ENCODE data around the gene TCEAL2.
"Not testable (repeated sequence)": the region's sequence is repeated elsewhere in the genome, so short reads cannot be mapped to it uniquely, and the experiment has no call there.

TCEAL2 gene

DNA sequence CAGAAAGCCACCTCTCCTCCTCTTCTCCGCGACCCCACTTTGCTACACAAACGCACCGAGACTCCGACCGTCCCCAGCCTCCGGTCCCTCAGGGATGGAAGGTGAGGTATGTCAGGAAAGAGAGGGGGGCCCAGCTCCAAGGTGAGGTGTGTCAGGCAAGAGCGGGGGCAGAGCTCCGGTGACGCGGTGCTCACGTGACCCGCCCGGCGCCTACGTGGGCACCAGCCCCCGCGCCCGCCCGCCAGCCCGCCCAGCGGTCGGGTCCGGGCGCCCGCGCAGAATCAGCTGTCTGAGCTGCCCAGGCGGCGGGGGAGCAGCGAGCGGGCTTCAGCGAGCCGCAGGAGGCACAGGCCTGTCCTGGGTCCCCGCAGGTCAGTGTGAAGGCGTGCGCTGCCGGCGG lies at the start of gene TCEAL2:
Gene TCEAL2 (plus strand): TSS at position 244 of the 400 bp plus-strand sequence. CDS start 1,152 bp downstream, outside the sequence.
- DNase-seq (ENCODE audit: low read depth in 2 of 2), result not testable (repeated sequence)

DNA sequence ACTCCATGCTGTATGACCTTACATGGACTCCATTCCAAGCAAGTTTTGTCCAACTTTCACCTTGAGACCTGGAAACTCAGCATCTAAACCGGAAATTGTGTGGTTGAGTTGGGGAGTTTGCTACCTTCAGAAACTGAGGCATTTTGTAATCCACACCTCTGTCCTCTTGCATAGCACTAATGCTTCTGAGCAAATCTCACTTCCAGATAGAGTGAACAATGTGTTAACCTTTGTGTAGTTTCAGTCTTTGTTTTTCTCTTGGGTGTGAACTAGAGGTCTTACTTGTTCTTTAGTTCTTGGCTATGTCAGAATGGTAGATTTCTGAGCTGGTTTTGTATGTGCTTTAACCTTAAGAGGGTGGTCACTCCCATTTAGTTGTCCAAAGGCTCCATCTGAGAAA lies 48.1 kb upstream of the TCEAL2 start:
- DNase-seq (ENCODE audit: low read depth in 2 of 2), result no peak

DNA sequence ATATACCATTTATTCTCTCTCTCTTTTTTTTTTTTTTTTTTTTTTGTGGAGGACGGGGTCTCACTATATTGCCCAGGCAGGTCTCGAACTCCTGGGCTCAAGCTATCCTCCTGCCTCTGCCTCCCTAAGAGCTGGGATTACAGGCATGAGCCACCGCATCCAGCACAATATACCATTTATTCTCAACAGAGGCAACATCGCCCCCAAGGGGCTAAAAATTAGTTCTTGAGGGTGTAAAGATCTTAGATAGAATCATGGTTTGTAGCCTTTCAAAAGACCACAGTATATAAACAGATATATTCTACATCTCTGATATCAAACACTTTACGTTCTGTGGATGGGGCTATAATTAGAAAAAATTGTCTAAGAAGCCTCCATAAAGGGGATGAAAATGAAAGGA lies 39.8 kb upstream of the TCEAL2 start:
- DNase-seq (ENCODE audit: low read depth in 2 of 2), result no peak

DNA sequence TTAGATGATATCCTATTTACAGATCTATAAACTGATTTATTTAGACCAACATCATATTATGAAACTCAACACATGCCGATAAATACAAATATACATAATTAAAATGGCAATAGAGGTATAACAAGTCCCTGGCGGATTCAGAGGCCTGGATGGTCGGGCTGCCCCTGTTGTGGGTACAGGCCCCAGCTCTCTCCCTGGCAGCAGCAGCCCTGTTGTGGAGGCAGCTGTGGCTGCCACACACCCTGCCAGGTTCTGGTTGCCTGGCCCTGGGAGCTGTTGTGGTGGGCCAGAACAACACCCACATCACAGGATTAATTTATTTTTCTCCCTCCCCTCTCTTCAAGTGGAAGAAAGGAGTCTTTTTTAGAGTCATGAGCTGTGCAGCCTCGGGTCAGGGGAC lies 12.1 kb upstream of the TCEAL2 start:
- DNase-seq (ENCODE audit: low read depth in 2 of 2), result no peak

DNA sequence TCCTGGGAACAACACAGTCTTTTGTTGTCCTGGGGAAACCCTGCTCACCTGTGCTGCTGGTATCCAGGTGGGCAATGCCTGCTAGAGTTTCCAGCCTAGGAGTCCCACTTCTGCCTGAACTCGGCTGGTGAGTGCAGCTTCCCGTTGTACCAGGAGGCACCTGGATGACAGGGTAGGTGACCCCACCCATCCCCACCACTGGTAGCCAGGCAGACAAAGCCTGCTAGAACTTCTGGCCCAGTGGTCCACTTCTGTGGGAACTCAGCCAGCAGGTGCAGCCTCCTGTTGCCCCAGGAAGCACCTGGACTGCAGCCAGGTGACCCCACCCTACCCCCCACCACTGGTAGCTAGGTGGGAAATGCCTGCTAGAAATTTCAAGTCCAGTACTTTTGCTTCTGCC lies 9.7 kb upstream of the TCEAL2 start:
- DNase-seq (ENCODE audit: low read depth in 2 of 2), result no peak

DNA sequence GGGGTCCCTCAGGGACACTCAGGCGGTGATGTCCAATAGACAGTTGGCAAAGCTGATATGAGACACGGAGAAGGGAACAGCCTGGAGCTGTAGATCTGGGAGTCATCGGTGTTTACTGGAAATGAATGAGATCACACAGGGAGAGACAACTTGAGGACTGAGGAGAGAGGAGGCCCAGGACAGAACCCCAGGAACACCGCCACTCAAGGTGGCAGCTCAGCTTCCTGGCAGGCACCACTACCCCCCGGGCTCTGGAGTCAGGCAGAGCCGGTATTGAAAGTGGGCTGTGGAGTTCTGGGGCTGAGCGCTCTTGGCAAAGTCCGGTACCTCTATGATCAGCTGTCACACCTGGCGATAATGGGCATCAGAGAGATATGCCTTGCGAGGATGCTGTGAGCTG lies 465 bp upstream of the TCEAL2 start:
- DNase-seq (ENCODE audit: low read depth in 2 of 2), result not testable (repeated sequence)

DNA sequence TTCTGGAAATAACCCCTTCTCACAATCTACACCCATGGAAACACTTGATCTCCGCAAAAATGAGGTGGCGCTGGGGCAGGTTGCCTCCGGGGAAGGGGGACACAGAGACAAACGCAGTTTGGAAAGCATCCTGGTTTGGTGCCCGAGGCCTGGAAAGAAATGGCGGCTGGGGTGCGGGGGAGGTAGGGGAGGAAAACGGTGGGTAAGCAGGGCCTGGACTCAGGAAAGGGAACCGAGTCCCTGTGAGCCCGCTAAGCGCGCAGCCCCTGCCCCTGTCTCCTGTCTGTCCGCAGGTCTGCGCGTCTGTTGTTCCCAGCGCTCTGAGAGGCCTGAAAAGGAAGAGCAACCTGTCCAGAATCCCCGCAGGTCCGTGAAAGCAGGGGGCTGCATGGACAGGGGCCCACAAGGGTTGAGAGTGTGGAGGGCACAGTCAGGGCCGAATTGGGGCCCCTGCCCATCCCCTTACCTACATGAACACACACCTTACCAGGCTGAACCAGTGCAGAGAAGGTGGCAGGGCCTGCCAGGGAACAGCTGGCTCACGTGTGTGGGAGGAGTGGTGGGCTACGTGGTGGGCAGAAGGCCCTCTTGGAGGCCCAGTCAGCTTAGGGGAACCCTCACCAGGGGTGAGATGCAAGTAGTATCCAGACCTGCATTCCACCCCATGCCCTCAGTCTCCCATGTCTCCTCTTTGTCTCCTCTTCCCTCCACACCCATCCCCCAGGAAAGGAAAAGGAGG lies 770 bp downstream of the TCEAL2 start:
- not testable (repeated sequence) for DNase-seq (ENCODE audit: low read depth in 2 of 2)

DNA sequence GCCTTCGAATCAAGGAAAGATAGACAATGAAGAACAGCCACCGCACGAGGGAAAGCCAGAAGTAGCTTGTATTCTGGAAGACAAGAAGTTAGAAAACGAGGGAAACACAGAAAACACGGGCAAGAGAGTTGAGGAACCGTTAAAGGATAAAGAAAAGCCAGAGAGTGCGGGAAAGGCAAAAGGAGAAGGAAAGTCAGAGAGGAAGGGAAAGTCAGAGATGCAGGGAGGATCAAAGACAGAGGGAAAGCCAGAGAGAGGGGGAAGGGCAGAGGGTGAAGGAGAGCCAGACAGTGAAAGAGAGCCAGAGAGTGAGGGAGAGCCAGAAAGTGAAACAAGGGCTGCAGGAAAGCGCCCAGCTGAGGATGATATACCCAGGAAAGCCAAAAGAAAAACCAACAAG lies 1.4 kb downstream of the TCEAL2 start:
- no peak for DNase-seq (ENCODE audit: low read depth in 2 of 2)

DNA sequence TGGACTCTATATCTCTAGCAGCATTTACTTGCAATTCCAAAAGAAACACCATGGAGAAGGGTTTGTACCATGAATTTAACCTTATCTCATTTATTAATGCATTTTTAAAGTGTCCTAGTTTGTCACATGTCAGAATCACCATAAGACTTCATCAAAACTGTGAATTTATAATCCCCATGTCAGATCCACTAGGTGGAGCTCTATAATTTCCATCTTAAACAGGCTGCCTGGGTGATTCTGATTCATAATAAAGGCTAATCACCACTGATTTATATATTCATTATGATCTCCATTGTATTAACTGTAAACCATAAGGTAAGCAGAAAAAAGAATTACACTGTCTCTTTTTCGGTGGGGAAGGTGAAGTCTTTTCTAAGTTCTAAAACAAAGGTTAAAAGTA lies 4.0 kb downstream of the TCEAL2 start:
- DNase-seq (ENCODE audit: low read depth in 2 of 2), result no peak

DNA sequence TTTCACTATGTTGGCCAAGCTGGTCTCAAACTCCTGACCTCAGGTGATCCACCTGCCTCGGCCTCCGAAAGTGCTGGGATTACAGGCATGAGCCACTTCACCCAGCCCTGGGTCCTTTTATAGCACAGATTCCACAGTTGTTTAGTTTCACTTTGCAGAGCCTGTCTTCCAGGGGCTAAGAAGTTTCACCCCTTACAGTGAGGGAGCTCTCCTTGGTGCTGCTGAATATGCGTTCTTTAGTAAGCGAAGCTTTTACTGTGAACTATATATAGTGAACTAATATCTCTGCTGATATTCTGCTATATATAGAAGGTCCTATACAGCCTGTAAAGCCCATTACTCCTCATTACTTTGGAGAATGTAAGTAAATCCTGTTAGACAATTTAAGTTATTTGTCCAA lies 12.6 kb downstream of the TCEAL2 start:
- DNase-seq (ENCODE audit: low read depth in 2 of 2), result no peak

DNA sequence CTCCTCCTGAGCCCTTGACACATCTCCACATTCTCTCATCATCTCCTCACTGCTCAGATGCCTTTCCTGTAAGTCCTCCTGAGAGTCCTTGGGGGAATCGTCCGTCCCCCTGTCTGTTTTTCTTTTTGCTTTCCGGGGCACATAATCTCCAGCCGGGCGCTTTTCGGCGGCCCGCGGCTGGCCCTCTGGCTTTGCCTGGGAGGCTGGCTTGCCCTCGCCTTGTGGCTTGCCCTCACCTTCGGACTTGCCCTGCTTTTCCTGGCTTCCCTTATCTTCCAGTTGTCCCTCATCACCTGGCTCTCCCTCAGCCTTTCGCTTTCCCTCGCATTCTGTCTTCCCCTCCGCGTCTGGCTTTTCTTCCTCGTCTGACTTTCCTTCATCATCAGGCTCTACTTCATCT lies 15.4 kb downstream of the TCEAL2 start:
- not testable (repeated sequence) for DNase-seq (ENCODE audit: low read depth in 2 of 2)

DNA sequence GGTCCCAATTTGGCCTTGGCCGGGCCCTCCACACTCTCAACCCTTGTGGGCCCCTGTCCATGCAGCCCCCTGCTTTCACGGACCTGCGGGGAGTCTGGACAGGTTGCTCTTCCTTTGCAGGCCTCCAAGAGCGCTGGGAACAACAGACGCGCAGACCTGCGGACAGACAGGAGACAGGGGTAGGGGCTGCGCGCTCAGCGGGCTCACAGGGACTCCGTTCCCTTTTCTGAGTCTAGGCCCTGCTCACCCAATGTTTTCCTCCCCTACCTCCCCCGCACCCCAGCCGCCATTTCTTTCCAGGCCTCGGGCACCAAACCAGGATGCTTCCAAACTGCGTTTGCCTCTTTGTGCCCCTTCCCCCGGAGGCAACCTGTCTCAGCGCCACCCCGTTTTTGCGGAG lies 16.2 kb downstream of the TCEAL2 start:
- not testable (repeated sequence) for DNase-seq (ENCODE audit: low read depth in 2 of 2)

DNA sequence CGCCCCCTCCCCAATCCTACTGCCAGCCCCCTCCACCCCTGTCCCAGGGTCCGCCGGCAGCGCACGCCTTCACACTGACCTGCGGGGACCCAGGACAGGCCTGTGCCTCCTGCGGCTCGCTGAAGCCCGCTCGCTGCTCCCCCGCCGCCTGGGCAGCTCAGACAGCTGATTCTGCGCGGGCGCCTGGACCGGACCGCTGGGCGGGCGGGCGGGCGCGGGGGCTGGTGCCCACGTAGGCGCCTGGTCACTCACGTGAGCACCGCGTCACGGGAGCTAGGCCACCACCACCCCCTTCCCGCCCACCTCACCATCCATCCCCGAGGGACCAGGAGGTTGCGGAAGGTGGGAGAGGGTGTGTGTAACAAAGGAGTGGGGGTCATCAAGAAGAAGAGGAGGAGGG lies 16.8 kb downstream of the TCEAL2 start, which contains the start of gene TCEAL6:
Gene TCEAL6 (minus strand): TSS at position 208 of the 400 bp plus-strand sequence.
- DNase-seq (ENCODE audit: low read depth in 2 of 2), result not testable (repeated sequence)

DNA sequence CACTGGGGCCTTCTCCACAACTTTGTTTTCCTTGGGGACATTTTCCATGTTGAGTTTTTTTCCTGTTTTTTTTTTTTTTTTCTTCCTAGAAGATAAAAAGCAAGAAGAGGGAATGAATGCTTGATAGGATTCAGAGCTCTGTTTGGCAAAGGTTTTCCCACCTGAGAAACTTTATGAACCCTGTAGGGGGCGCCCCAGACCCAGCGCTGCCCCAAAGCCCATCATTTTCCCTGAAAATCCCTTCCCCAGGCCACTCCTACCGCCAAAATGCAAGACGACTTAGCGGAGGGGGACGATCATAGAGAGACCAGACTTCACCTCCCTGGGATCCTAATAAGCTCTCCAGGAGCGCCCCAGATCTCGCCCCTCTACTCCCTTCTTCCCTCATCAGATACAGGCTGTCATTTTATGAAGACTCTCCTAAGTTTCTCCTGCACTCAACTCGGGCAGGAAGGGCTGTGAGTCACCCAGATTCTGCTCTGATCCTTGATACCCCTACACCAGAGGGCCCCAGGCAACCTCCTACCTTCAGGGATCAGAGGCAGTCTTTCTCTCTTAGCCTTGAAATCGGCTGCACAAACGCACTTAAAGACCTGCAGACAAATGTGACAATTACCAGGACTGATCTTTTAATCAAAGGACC lies 28.9 kb downstream of the TCEAL2 start:
- DNase-seq (ENCODE audit: low read depth in 2 of 2), result no peak

DNA sequence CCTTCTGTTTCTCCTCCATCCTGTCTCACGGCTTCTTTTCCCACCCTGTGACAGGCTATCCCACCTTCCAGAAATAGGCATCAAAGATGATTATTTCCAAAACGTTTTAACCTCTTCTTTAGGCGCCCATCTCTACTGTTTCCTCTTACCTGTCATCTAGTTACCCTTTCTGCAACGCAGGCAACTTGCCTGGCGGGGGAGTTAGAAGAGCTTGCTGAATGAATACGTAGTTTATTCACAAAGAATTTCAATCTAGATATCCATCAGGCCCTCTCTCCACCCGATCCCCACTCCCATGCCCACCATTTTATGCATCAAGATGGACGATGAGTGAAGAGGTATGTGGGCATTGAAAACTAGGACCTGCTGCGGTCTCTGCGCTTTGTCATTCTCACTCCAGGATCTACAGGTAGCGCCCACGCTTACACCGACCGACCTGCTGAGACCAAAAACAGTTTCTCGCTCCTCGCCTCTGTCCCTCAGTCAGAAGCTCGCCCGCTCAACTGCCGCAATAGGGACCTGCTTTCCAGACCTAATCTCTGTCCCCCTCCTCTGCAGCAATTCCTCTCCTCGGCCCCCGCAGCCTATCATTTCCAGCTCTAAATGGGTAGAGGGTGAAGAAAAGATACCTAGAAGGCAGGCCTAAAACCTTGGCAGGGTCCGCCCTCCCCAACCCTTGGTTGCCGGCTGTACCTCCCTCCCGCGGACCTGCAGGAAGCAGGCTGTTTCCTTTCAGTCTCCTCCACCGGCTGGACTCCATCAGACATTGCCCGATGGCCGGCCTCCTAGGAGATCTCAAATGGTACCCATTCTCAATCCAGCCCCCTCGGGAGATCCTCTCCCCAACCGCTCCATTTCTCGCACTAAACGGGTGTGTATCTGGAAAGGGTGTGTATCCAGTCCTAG lies 29.7 kb downstream of the TCEAL2 start:
- DNase-seq (ENCODE audit: low read depth in 2 of 2), result no peak

DNA sequence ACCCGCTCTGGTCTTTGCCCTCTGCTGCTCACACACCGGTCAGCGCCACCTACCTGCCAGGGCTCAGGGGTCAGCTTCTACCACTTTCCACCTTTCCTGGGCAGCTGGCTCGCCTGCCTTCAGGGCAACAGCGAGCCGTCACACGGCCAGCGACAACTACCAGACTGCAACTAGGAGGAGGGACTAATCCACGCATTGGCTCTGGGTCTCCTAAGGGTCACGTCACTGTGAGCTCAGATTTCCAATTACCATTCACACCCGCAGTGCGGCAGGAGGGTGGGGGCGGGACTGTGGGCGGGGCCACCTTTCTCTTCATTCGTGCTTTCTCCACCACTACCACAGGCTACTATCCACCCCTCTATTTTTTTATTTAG lies 30.3 kb downstream of the TCEAL2 start, which contains the start of gene BEX5:
Gene BEX5 (minus strand): TSS at position 172 of the 374 bp plus-strand sequence. CDS start 1,712 bp downstream, outside the sequence.
- peak in 1 of 2 donors; percentile 33 for DNase-seq (ENCODE audit: low read depth in 2 of 2)

All from stimulated activated CD4-positive, alpha-beta T cell treated with anti-CD3 and anti-CD28 coated beads, Interleukin-15, amount 100 ng/mL, for 48 hours (primary cell).